Panc1 (cell line): Measurements from ENCODE around the gene CAPN11. TPM values are rescaled to one million over a fixed set of nuclear protein-coding genes. Genes with fewer than 3 reads are reported as not detected.

ENCODE experiments used
- ATAC-seq: fragments of 200-7000 bp; cut with Tn5 transposase; 2 replicates; pipeline ENCODE4 v1.9.1; 2020; ENCODE audit warnings: mild to moderate bottlenecking, moderate library complexity
- BruUV-seq: library from RNA; stranded (reverse); fragments of 400-500 nt; replicated peaks from 2 replicates; lab custom pipeline; 2021; lab: Mats Ljungman, UMichigan
- CTCF ChIA-PET: fragments of 300-600 bp; sonication (Branson Sonifier 250); formaldehyde crosslinking; loops from one replicate; lab custom pipeline; 2022; ENCODE audit warnings: antibody characterized with exemption; lab: Charles Lee
- POLR2A ChIA-PET: fragments of 300-600 bp; sonication (Branson Sonifier 250); formaldehyde crosslinking; loops from one replicate; lab custom pipeline; 2022; ENCODE audit warnings: antibody characterized with exemption; lab: Charles Lee
- DNase-seq: peaks from one replicate; pipeline ENCODE4 v3.0.0-alpha.2; 2010; ENCODE audit warnings: low read depth, low spot score
- H3K27ac ChIP-seq: 2 replicates; pipeline ENCODE4 v1.5.1; 2011; ENCODE audit warnings: mild to moderate bottlenecking, low read length, inconsistent platforms
- H3K27me3 ChIP-seq: fragments of 200-500 bp; sonication (Bioruptor generic); 2 replicates; pipeline ENCODE4 v1.6.0; 2014; ENCODE audit warnings: low read length, inconsistent platforms; ENCODE audit not compliant: control insufficient read depth, insufficient read depth
- H3K36me3 ChIP-seq: fragments of 200-500 bp; sonication (Bioruptor generic); 2 replicates; pipeline ENCODE4 v1.5.1; 2014; ENCODE audit warnings: inconsistent platforms, mild to moderate bottlenecking, low read length, moderate library complexity; ENCODE audit not compliant: control insufficient read depth, insufficient read depth
- H3K4me1 ChIP-seq: 2 replicates; pipeline ENCODE4 v1.5.1; 2011; ENCODE audit warnings: inconsistent platforms, mild to moderate bottlenecking, low read length, moderate library complexity; ENCODE audit not compliant: control insufficient read depth, insufficient read depth
- H3K4me3 ChIP-seq, 2 experiments: 2 replicates each; pipeline ENCODE4 v1.5.1; 2011 to 2012; ENCODE audit warnings: low read depth in 2 of 2, low read length in 2 of 2, mild to moderate bottlenecking in 2 of 2, inconsistent platforms in 1 of 2, moderate library complexity in 1 of 2
- H3K9me3 ChIP-seq: fragments of 200-500 bp; sonication (Bioruptor generic); 2 replicates; pipeline ENCODE4 v1.5.1; 2014; ENCODE audit warnings: low read depth, mild to moderate bottlenecking, inconsistent platforms, low read length, moderate library complexity; ENCODE audit not compliant: control insufficient read depth, insufficient read depth
- POLR2AphosphoS5 ChIP-seq: IDR thresholded peaks from 2 replicates; pipeline ENCODE4 v1.6.1; 2012; ENCODE audit warnings: mild to moderate bottlenecking, low read depth, low read length, moderate library complexity
- SIN3A ChIP-seq: IDR thresholded peaks from 2 replicates; pipeline ENCODE4 v1.6.1; 2012; ENCODE audit warnings: low read depth, mild to moderate bottlenecking, low read length, moderate library complexity, borderline replicate concordance; ENCODE audit not compliant: insufficient read depth
- TCF7L2 ChIP-seq: IDR thresholded peaks from 2 replicates; pipeline ENCODE4 v1.6.1; 2011; ENCODE audit warnings: mild to moderate bottlenecking, low read depth, low read length, inconsistent platforms
- in situ Hi-C: cut with HindIII; loops from 2 replicates; pipeline ENCODE4 v1.10.0; 2016; ENCODE audit warnings: low sequenced_read_pairs, low pct_unique_long_range_greater_than_20kb
- intact Hi-C: fragments of 100-400 bp; cut with micrococcal nuclease; formaldehyde crosslinking; loops from one replicate; pipeline ENCODE4 v1.10.0; 2022; ENCODE audit not compliant: unreplicated experiment
- total RNA-seq: library from RNA; stranded (reverse); gene quantifications from one replicate; pipeline ENCODE4 v1.2.1, GENCODE V29; 2021; ENCODE audit not compliant: unreplicated experiment
- TF ChIP-seq, protein P1 (sequence below): fragments of 450-650 bp; IDR thresholded peaks from 2 replicates; pipeline ENCODE4 v1.5.1; 2017; ENCODE audit warnings: mild to moderate bottlenecking
- TF ChIP-seq, protein P2 (sequence below), 2 experiments: IDR thresholded peaks; 2 replicates each; pipeline ENCODE4 v1.6.1; 2011 to 2012; ENCODE audit warnings: low read depth in 2 of 2, control low read depth in 1 of 2, low read length in 1 of 2, mild to moderate bottlenecking in 1 of 2, moderate library complexity in 1 of 2; ENCODE audit not compliant: insufficient read depth in 1 of 2

CAPN11 gene
- total RNA-seq, 1 experiment from 2014 or later: 1.2 TPM

DNA sequence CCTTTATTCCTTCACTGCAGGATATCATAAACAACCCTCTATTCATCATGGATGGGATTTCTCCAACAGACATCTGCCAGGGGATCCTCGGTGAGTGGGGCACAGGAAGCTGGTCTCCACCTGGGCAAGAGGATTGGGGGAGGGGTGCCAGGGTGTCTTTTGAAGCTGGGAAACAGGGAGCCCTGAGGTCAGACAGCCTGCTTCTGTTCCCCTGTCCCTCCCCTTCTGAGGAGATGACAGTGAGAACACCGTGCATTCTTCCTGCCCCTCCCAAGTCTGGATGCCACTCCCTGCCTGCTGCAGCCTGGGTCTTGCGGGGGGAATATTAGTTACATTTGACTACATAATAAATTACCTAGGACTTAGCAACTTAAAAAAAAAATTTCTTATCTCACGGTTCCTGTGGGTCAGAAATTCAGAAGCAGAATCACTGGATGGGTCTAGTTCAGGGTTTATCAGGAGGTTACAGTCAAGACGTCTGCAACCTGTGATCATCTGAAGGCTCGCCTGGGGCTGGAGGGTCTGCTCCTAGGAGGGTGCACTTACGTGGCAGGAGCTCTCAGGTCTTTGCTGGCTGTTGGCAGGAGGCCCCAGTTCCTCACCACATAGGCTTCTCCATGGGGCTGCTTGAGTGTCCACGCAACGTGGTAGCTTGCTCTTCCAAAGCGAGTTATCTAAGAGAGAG, 11.4 kb downstream of the CAPN11 start:
- intact Hi-C loops: loop anchor here (5.0 kb wide), 1 partner anchor 67 kb away; no protein-coding TSS in a partner anchor
- ChIA-PET POLR2A (interaction anchor here (1.2 kb wide), 1 partner anchor 68 kb away, joined by 3 read pairs; no protein-coding TSS in a partner anchor), CTCF (no interaction called here)
- BruUV-seq: no TSS peak
- no peak overlapping the region for H3K4me3 ChIP-seq
- in situ Hi-C loops: no loop called here
- no peak overlapping the region for H3K27ac ChIP-seq
- TF ChIP-seq SIN3A (no peak), POLR2AphosphoS5 (no peak), TCF7L2 (no peak)
- TF ChIP-seq, protein P1, sequence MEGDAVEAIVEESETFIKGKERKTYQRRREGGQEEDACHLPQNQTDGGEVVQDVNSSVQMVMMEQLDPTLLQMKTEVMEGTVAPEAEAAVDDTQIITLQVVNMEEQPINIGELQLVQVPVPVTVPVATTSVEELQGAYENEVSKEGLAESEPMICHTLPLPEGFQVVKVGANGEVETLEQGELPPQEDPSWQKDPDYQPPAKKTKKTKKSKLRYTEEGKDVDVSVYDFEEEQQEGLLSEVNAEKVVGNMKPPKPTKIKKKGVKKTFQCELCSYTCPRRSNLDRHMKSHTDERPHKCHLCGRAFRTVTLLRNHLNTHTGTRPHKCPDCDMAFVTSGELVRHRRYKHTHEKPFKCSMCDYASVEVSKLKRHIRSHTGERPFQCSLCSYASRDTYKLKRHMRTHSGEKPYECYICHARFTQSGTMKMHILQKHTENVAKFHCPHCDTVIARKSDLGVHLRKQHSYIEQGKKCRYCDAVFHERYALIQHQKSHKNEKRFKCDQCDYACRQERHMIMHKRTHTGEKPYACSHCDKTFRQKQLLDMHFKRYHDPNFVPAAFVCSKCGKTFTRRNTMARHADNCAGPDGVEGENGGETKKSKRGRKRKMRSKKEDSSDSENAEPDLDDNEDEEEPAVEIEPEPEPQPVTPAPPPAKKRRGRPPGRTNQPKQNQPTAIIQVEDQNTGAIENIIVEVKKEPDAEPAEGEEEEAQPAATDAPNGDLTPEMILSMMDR: no peak
- TF ChIP-seq, protein P2, sequence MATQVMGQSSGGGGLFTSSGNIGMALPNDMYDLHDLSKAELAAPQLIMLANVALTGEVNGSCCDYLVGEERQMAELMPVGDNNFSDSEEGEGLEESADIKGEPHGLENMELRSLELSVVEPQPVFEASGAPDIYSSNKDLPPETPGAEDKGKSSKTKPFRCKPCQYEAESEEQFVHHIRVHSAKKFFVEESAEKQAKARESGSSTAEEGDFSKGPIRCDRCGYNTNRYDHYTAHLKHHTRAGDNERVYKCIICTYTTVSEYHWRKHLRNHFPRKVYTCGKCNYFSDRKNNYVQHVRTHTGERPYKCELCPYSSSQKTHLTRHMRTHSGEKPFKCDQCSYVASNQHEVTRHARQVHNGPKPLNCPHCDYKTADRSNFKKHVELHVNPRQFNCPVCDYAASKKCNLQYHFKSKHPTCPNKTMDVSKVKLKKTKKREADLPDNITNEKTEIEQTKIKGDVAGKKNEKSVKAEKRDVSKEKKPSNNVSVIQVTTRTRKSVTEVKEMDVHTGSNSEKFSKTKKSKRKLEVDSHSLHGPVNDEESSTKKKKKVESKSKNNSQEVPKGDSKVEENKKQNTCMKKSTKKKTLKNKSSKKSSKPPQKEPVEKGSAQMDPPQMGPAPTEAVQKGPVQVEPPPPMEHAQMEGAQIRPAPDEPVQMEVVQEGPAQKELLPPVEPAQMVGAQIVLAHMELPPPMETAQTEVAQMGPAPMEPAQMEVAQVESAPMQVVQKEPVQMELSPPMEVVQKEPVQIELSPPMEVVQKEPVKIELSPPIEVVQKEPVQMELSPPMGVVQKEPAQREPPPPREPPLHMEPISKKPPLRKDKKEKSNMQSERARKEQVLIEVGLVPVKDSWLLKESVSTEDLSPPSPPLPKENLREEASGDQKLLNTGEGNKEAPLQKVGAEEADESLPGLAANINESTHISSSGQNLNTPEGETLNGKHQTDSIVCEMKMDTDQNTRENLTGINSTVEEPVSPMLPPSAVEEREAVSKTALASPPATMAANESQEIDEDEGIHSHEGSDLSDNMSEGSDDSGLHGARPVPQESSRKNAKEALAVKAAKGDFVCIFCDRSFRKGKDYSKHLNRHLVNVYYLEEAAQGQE (IDR thresholded peaks at IDR 0.05; ENCODE audit: insufficient read depth in 1 of 2, low read depth in 2 of 2, low read length in 1 of 2): no peak
- H3K9me3 ChIP-seq: no peaks in the 10 kb centered on the region
- no peaks in the 10 kb centered on the region for H3K36me3 ChIP-seq
- peaks cover 16% of the 10 kb centered on the region for H3K4me1 ChIP-seq
- no peaks in the 10 kb centered on the region for H3K27me3 ChIP-seq
- DNase-seq (no peak), ATAC-seq (no peak)

DNA sequence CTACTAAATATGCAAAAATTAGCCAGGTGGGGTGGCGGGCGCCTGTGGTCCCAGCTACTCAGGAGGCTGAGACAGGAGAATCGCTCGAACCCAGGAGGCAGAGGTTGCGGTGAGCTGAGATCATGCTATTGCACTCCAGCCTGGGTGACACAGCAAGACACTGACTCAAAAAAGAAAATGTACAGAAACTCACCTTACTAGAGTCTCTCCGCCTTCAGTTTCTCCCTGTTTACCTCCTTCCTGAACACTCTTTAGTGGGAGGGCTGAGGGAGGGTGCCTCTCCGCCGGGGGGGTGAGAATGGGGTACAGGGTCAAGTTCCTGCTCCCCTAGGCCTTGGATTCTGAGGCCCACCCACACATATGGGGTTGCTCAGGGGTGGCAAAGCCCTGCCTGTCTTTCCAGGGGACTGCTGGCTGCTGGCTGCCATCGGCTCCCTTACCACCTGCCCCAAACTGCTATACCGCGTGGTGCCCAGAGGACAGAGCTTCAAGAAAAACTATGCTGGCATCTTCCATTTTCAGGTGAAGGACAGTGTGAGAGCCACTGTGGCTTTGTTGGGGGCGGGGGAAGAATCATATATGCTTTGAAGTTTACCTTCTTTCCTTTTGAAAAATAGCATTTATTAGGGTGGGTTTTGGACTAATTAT, 13.4 kb downstream of the CAPN11 start:
- BruUV-seq: no TSS peak
- TF ChIP-seq POLR2AphosphoS5: no peak

More for the DNA sequence above, 13.4 kb downstream of the CAPN11 start:
- Histone ChIP-seq H3K4me1 (peaks cover 23% of the 10 kb centered on the region), H3K27me3 (no peaks in the 10 kb centered on the region), H3K36me3 (no peaks in the 10 kb centered on the region), H3K27ac (peak overlapping the region; percentile 40), H3K9me3 (no peaks in the 10 kb centered on the region), H3K4me3 (no peak overlapping the region)
- POLR2A ChIA-PET: interaction anchor here (0.6 to 1.0 kb wide), 2 partner anchors 82 to 133 kb away, joined by 3 read pairs; no protein-coding TSS in a partner anchor
- no peak for DNase-seq
- intact Hi-C loops (loop anchor here (1.0 to 5.0 kb wide), 2 partner anchors 65 to 82 kb away; no protein-coding TSS in a partner anchor), in situ Hi-C loops (no loop called here)
- ATAC-seq: no peak; the same call in 1 of the 2 replicates
- CTCF ChIA-PET: interaction anchor here (1.0 to 1.1 kb wide), 3 partner anchors 62 to 85 kb away, joined by 3 to 7 read pairs (median 4); partner anchors contain the start of gene SLC35B2
